Mammary epithelial cell (primary cell): ENCODE measurements around the gene DENND4B.

ENCODE experiments used
- CTCF ChIP-seq, 2 donors: IDR thresholded peaks in 1 of 2; conservative IDR thresholded peaks in 1 of 2; 2 replicates each; pipeline ENCODE4 v1.5.1; 2011 to 2012; ENCODE audit warnings: inconsistent platforms in 2 of 2, low read length in 2 of 2, mild to moderate bottlenecking in 2 of 2, control low read depth in 1 of 2, low read depth in 1 of 2; ENCODE audit not compliant: insufficient read depth in 1 of 2; ENCODE audit errors: extremely low read depth in 1 of 2
- EZH2 ChIP-seq: IDR thresholded peaks from 2 replicates; pipeline ENCODE4 v1.6.1; 2012; ENCODE audit warnings: low read length, inconsistent platforms, borderline replicate concordance

DNA sequence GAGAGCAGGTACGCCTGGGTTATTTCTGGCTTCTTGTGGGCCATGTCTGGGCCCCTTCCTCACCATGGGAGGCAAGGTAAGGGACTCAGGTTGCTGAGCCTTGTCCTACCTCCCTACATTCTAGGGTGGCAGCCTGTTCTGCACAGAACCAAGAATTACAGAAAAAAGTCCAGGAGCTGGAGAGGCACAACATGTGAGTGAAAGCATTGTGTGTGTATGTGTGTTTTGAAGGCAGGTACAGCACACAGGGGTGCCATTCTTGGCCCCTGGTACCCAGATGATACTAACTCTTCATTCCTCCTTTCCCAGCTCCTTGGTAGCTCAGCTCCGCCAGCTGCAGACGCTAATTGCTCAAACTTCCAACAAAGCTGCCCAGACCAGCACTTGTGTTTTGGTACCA lies 26.6 kb upstream of the DENND4B start:
- TF ChIP-seq CTCF (conservative IDR thresholded peaks at IDR 0.05 in 1 of 2, IDR thresholded peaks at IDR 0.05 in 1 of 2; ENCODE audit: extremely low read depth in 1 of 2, insufficient read depth in 1 of 2, low read depth in 1 of 2, low read length in 2 of 2) (no peak), EZH2 (no peak)
